Measurements from ENCODE around the gene VSTM1. TPM values are rescaled to one million over a fixed set of nuclear protein-coding genes. Genes with fewer than 3 reads are reported as not detected.
"Not testable (repeated sequence)": the region's sequence is repeated elsewhere in the genome, so short reads cannot be mapped to it uniquely, and the experiment has no call there.

VSTM1 gene
- total RNA-seq, 1 donor from 2014 or later: not detected

DNA sequence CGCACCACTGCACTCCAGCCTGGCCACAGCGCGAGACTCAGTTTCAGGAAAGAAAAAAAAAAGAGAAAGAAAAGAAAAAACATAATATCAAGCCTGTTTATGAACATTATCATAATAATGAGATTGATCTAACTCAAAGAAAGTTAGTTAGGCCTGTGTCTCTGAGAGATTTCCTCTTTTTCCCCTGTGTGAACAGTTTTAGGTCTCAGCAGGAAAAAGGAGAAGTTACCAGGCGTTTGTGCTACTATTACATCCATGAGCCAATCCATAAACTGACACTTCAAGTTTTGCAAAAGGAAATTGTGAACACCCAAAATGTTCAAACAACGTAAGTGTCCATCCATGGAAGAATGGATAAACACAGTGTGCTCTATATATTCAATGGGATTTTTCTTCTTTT is 13.6 kb upstream of the VSTM1 start:
- no peak for DNase-seq (ENCODE audit: low spot score)
- intact Hi-C loops (cut with DNase I): no loop called here

DNA sequence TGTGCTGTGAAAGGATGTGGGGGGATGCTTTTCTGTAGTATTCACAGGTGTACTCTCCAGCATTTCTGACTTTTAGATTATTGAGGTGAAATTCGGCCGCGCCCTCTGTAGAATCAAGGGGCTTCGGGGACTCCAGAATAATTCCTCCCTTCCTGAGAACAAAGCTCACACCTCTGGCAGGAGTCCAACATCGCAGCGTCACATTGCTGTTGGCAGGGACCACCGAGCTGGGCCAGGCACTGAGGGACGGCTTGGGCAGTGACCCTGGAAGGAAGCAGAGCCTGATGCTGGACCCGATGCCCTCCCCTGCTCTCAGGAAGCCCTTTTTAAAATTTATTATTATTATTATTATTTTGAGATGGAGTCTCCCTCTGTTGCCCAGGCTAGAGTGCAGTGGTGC is 11.2 kb upstream of the VSTM1 start:
- intact Hi-C loops (cut with DNase I): no loop called here
- DNase-seq (ENCODE audit: low spot score): no peak

DNA sequence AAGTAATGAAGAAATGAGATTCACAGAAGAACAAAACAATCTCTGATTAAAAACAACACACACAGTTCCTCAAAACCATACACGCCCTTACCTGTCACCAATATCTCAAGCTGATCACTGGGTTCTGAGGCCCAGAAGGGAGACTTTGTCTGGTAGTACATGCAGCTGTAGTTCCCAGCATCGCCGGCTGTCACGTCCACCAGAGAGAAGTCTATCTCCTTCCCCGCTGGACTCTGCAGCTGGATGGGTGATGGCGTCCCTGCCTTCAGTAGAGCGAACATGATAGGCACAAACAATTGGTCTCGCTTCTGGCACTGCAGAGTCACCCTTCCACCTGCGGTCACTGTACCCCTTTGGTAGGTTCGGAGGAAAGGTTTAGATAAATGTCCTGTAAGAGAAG is 10.1 kb upstream of the VSTM1 start:
- DNase-seq (ENCODE audit: low spot score): no peak
- intact Hi-C loops (cut with DNase I): no loop called here

DNA sequence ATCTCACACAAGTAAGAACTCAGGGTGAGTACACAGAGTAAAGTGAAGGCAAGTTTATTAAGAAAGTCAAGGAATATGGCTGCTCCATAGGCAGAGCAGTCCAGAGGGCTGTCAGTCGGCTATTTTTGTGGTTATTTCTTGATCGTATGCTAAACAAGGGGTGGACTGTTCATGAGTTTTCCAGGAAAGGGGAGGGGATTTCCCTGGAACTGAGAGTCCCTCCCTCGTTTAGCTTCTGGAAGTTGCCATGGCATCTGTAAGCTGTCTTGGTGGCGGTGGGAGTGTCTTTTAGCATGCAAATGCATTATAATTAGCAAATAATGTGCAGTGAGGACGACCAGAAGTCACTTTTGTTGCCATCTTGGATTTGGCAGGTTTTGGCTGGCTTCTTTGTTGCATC is 5.8 kb upstream of the VSTM1 start:
- DNase-seq (ENCODE audit: low spot score): no peak
- intact Hi-C loops (cut with DNase I): no loop called here

DNA sequence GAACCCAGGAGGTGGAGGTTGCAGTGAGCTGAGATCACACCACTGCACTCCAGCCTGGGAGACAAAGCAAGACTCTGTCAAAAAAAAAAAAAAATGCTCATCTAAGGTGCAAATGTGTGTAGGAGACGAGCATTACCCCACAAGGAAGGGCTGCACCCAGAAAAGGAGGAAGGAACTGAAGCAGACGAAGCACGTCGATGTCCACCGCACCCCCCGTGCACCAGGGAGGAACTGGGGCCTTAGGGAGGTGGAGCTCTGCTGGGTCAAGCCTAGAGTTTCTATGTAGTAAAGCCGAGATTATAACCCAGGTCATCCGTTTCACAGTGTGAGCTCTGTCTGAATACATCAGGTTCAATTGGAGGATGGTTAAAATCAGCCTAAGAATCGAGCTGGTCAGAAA is 1.1 kb downstream of the VSTM1 start:
- peak; percentile 87 for DNase-seq (ENCODE audit: low spot score)
- intact Hi-C loops (cut with DNase I): no loop called here

DNA sequence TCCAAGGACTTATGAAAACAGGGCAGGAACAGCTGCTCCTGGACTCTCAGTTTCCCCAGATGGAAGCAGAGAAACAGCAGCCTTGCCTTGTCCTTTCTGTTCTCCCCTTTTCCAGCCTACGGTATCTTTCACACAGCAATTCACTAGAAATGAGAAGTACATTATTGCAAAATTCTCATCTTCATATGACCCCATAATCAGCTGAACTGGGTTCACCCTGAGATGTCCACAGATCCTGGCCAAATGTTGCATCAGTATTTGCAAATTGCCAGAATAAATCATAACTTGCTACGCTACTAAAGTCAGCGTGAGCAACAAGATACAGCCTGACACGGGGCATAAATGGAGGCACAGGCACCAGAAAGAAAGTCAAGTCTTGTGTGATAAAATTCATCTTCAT is 16.1 kb downstream of the VSTM1 start:
- DNase-seq (ENCODE audit: low spot score): no peak
- intact Hi-C loops (cut with DNase I): no loop called here

DNA sequence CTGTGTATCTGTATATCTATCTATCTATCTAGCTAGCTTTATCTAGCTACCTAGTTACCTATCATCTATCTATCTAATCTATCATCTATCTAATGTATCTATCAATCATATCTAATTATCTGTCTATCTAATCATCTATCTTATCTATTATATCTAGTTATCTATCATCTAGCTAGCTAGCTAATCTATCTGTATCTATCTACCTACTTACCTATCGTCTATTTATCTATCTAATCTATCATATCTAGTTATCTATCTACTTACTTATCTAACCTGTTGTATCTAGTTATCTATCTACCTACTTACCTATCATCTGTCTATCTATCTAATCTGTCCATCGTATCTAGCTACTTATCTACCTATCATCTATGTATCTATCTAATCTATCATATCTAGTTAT is 17.9 kb downstream of the VSTM1 start:
- intact Hi-C loops (cut with DNase I): no loop called here
- no peak for DNase-seq (ENCODE audit: low spot score)

DNA sequence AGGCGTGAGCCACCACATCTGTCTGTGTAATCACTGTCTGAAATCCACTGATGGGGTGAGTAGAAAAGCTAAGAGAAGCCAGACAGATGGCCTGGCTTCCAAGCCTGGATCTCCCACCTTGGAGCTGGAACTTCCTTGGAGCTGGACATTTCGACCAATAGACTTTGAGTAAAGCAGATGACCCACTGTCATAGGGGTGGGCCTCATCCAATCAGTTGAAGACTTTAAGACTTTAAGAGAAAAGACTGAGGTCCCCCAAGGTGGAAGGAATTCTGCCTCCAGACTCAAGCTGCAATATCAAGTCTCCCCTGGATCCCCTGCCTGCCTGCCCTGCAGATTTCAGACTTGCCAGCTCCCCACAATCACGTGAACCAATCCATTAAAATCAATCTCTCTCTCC is 20.7 kb downstream of the VSTM1 start:
- DNase-seq (ENCODE audit: low spot score): no peak
- intact Hi-C loops (cut with DNase I): no loop called here

DNA sequence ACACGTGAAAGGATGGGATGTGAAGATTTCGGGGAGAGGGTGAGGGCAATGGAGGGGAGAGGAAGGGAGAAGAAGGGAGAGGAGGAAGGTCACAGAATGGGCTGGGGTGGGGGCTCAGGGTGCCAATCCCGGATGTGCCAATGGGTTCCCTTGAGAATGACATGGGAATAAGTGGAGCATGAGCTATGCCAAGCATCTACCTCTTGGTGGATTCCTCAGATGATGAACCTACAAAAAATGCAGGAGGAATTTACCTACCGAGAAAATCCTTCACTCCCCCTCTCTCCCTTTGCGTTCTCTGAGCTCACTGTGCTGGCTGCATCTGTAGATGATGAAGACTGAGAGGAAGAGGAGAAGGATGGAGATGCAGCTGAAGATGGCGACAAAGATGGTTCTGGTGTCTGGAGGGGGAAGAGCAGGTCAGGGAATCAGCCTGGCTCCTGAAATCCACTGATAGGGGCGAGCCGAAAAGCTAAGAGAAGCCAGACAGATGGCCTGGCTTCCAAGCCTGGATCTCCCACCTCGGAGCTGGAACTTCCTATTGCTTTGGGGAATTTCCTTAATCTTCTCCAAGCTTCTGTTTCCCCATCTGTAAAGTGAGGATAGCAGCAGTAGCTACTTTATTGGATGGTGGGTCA is 21.6 kb downstream of the VSTM1 start:
- intact Hi-C loops (cut with DNase I): no loop called here
- DNase-seq (ENCODE audit: low spot score): no peak

DNA sequence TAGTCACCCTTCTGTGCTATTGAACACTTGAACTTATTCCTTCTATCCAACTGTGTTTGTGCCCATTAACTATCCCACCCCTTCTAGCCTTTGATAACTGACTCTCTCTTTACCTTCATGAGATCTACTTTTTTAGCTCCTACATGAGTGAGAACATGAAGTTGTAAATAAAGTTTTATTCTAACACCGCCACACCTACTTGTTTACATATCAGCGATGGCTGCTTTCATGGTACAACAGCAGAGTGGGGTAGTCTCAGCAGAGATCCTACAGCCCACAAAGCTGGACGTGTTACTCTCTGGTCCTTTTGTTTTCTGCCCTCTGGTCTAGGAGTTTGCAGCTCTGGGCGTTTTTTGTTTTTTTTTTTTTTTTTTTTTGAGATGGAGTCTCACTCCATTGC is 23.7 kb downstream of the VSTM1 start:
- DNase-seq (ENCODE audit: low spot score): no peak
- intact Hi-C loops (cut with DNase I): no loop called here

DNA sequence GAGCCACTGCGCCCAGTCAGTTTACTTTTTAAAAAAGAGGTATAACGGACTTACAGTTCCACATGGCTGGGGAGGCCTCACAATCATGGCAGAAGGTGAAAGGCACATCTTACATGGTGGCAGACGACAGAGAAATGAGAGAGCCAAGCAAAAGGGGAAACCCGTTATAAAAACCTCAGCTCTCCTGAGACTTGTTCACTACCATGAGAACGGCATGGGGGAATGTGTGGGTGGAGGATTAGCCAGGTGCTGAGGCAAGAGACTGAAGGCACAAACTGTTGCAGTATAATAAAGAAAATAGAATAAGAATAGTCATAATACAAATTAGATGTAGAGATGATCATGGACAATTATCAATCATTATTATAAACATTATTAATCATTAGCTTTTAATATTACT is 27.2 kb downstream of the VSTM1 start:
- DNase-seq (ENCODE audit: low spot score); intact Hi-C loops (cut with DNase I): not testable (repeated sequence)

DNA sequence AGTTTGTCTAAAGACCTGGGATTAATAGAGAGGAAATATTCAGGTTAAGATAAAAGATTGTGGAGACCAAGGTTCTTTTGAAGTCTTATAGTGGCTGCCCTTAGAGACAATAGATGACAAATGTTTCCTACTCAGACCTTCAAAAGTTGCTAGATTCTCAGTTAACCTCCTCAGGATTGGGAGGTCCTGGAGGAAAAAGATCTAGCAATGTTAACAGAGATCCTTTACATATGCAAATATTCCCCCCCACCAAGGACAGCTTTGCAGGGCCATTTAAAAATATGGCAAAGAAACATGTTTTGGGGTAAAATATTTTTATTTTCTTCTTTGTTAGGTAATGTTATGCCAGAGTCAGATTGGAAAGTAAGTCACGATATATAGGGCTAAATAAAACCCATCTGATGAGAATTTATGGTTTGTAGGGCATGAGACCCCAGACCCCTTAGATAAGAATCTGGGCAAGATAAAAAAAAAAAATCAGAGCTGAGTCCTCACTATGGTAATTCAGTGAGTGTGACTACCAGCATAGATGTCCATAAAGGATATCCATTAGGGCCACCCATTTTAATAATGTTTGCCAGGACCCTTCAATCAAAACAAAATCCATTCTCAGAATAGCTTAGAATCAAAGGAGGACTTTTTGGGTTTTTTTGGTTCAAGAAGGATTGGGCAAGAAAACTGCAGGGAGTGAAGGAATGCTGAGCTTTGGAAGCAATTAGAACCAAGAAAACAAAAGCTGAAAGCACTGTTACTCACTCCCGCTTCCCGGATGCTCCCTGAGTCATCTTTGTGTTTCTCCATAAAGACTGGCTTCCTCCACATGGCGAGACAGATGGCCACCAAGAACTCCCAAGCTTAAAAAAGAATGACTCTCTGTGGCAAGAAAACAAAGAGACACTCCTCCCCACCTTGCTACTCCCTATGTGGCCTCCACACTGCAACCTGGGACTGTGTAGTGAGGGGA is 28.2 kb downstream of the VSTM1 start:
- no peak for DNase-seq (ENCODE audit: low spot score)
- intact Hi-C loops (cut with DNase I): no loop called here

DNA sequence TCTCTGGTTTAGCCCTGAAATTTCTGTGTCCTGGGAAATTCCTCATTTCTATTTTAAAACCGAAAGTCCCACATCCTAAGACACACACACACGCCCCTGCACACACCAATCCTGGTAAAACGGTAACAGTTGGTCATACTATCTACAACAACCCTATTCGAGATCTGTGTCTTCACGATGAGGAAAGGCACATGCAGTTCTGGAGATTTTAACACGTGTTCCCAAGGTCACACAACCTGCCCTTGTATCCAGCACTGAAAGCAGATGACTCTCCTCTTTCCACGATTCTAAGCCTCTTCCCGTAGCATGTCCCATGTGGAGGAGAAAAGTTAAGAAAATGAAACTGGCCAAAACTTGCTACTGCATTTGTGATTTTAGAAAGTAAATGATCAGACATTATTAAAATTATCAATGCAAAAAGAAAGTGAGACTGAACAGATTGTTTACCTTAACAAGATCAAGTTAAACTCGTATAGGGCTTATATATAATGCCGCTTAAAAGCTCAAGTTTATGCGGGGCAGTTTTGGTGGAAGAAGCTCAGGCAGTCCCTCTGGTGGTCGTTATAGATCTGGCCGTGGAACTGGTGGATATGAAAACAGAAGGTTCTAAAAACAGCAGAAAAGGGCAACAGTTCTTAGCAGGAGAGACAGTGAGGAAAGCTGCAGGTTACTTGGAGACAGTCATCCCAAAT is 32.7 kb downstream of the VSTM1 start:
- intact Hi-C loops (cut with DNase I): no loop called here
- no peak for DNase-seq (ENCODE audit: low spot score)

DNA sequence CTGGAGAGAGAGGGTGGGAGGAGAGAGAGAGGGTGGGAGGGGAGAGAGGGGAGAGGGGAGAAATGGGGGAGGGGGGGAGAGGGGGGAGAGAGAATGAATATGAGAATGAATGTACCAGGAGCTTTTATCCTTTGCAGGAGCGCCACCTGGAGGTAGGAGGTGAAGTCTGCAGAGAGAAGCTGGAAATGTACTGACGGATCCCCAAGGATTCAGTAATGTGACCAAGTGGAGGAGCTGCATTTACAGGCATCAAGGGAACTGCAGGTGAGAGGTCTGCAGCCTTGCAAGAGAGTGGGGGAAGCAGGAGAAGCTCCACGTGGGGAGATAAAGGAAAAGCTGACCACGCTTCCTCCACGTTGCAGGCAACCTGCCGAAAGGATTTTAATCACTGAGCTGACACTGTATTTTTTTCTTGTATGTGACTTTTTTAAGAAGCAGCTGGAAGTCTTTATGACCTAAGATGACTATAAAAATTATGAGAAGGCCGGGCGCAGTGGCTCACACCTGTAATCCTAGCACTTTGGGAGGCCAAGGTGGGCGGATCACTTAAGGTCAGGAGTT is 33.7 kb downstream of the VSTM1 start:
- intact Hi-C loops (cut with DNase I): no loop called here
- DNase-seq (ENCODE audit: low spot score): no peak

DNA sequence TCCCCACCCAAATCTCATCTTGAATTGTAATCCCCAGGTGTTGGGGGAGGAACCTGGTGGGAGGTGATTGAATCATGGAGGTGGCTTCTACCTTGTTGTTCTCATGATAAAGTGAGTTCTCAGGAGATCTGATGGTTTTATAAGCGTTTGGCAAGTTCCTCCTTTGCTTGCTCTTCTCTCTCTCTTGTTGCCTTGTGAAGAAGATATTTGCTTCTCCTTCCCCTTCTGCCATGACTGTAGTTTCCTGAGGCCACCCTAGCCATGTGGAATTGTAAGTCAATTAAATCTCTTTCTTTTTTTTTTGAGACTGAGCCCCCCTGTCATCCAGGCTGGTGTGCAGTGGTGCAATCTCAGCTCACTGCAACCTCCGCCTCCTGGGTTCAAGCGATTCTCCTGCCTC is 34.4 kb downstream of the VSTM1 start:
- intact Hi-C loops (cut with DNase I): no loop called here

DNA sequence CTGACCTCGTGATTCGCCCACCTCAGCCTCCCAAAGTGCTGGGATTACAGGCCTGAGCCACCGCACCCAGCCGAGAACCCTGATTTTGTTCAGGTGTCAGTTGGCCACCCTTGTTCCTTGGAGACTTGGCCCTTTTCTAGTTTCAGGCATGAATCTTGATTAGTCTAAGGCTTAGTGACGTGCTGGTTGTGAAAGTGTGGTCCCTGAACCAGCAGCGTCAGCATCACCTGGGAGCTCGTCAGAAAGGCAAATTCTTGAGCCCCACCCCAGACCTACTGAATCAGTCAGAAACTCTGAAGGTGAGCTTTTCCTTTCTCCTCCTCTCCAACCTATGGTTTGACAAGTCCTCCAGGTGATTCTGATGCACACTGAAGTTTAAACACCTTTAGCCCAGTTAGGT is 37.0 kb downstream of the VSTM1 start:
- intact Hi-C loops (cut with DNase I): no loop called here
- no peak for DNase-seq (ENCODE audit: low spot score)

More for the DNA sequence above, 34.4 kb downstream of the VSTM1 start:
- no peak for DNase-seq (ENCODE audit: low spot score)

DNA sequence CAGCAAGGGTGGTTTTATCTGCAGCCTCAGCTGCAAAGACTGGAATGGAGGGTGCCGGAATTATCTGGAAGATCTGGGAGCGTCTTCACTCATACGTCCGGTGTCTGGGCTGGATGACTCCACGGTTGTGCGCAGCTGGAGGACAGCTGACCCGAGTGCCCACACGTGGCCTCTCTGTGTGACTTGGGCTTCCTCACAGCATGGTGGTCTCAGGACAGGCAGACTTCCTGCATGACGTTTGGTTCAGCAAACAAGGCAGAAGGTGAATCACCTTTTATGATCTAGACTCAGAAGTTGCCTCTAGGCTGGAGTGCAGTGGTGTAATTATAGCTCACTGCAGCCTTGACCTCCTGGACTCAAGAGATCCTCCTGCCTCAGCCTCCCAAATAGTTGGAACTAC is 39.0 kb downstream of the VSTM1 start:
- no peak for DNase-seq (ENCODE audit: low spot score)
- intact Hi-C loops (cut with DNase I): loop anchor here (2.0 to 5.0 kb wide), 2 partner anchors 118 to 232 kb away; no protein-coding TSS in a partner anchor

DNA sequence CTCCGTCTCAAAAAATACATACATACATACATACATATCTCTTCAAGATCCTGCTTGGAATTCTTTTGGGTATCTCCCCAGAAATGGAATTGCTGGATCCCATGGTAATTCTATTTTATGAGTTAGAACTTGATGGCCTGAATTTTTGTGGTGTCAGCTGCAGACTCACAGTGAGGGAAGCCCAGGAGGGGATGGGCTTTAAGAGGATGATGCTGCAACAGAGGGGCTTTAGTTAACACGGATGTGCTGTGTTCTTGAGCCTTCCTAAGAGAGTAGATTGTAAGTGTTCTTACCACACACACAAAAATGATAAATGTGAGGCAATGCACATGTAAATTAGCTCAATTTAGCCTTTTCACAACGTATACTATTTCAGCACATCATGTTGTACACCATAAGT is 40.5 kb downstream of the VSTM1 start:
- no peak for DNase-seq (ENCODE audit: low spot score)
- intact Hi-C loops (cut with DNase I): loop anchor here (5.0 kb wide), 1 partner anchor 231 kb away; no protein-coding TSS in a partner anchor

DNA sequence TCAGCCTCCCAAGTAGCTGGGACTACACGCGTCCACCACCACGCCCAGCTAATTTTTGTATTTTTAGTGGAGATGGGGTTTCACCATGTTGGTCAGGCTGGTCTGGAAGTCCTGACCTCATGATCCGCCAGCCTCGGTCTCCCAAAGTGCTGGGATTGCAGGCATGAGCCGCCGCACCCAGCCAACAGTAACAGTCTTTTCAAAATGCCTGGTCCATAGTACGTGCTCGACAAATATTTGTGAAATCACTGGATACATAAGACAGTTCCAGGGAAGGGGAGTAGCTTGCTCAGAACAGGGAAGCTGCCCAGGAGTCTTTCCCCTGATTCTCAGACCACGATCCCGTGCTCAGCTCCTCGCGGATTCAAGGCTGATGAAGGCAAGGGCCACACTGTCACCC is 41.8 kb downstream of the VSTM1 start:
- intact Hi-C loops (cut with DNase I): loop anchor here (2.0 to 5.0 kb wide), 2 partner anchors 179 to 230 kb away; no protein-coding TSS in a partner anchor
- DNase-seq (ENCODE audit: low spot score): no peak

DNA sequence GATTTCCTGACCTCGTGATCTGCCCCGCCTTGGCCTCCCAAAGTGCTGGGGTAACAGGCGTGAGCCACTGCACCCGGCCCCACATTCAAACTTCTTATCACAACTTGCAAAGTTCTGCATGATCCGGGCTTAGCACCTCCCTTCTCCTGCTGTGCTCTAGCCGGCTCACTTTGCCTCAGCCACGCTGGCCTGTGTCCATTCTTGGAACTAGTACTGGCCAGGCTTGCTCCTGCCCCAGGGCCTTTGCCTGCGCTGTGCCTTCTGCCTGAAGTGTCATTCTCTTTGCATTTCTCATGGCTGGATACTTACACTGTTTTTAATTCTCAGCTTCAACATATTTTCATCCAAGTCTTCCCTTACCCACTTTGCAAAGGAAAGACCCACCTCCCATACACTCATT is 42.3 kb downstream of the VSTM1 start:
- DNase-seq (ENCODE audit: low spot score): no peak
- intact Hi-C loops (cut with DNase I): loop anchor here (2.0 to 5.0 kb wide), 2 partner anchors 179 to 229 kb away; no protein-coding TSS in a partner anchor
